ENCODE data around the gene PATE1. TPM values are rescaled to one million over a fixed set of nuclear protein-coding genes. Genes with fewer than 3 reads are reported as not detected.
"Not testable (repeated sequence)": the region's sequence is repeated elsewhere in the genome, so short reads cannot be mapped to it uniquely, and the experiment has no call there.

Gene PATE1
- total RNA-seq (not detected), polyA plus RNA-seq (not detected)
- long read RNA-seq, donor 1 = 0 reads
- long read RNA-seq, donor 2 = 0 reads

DNA sequence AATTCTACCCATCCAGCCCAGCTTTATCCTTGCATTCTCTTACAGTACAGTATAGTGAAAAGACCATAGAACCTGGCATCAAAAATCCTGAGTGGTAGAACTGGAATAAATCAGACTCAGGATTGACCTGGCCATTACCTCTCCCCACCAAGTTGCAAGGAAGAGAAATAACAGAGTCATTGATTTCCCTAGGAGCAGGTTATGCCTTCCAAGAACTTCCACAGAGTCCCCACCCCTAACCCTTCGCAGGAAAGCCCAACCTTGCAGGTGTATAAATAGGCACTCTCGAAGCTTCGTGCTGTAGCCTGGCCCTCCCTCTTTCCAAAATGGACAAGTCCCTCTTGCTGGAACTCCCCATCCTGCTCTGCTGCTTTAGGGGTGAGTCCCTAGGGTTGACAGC is at the start of gene PATE1:
Gene PATE1, plus strand, starts transcription at position 301 of the 400 bp plus-strand sequence. Its CDS starts 26 bp downstream, at position 327.
- intact Hi-C loops (cut with DNase I) = no loop called here
- TF ChIP-seq CTCF (IDR thresholded peaks at IDR 0.05) = no peak
- H3K36me3 ChIP-seq (ENCODE audit: insufficient read depth in 1 of 2, low read depth in 1 of 2) = no peaks in the 10 kb centered on the region
- no peaks in the 10 kb centered on the region for H3K4me1 ChIP-seq
- no peak within 1 kb of the TSS for H3K4me3 ChIP-seq
- DNase-seq = no peak
- H3K27ac ChIP-seq = no peak within 1 kb of the TSS
- peaks cover 0 to 5% (median 4%) of the 10 kb centered on the region in 3 donors for H3K27me3 ChIP-seq (ENCODE audit: insufficient read depth in 3 of 3, low read length in 2 of 3)
- ATAC-seq = no peak
- no peaks in the 10 kb centered on the region for H3K9me3 ChIP-seq
- 69 to 71% (median 70%) methylated on average over 3 of the region's 3 CpGs for WGBS, 3 donors

DNA sequence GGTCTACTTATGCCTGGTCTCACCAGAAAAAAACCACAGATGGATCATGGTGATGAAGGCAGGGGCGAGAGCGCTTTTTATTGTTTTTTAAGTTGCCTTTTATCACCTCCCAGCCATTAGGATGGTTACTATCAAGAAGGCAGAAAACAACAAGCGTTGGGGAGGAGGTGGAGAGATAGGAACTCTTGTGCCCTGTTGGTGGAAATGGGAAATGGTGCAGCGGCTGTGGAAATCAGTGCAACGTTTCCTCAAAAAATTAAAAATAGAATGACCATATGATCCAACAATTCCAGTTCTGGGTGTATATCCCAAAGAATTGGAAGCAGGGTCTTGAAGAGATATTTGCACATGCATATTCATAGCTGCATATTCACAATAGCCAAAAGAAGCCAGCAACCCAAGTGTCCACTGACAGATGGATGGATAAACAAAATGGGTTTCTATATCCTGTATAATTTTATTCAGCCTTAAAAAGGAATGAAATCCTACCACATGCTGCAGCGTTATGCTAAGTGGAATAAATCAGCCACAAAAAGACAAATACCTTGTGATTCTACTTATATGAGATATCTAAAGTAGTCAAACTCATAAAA is 45.0 kb upstream of the PATE1 start:
- intact Hi-C loops (cut with DNase I) = no loop called here
- 71 to 80% (median 78%) methylated on average over 6 of the region's 6 CpGs for WGBS, 3 donors
- DNase-seq = no peak
- Histone ChIP-seq H3K27ac (no peak overlapping the region), H3K9me3 (no peaks in the 10 kb centered on the region), H3K4me1 (no peaks in the 10 kb centered on the region), H3K27me3 (ENCODE audit: insufficient read depth in 3 of 3, low read length in 2 of 3) (no peaks in the 10 kb centered on the region), H3K4me3 (no peak overlapping the region), H3K36me3 (ENCODE audit: insufficient read depth in 1 of 2, low read depth in 1 of 2) (no peaks in the 10 kb centered on the region)
- no peak for TF ChIP-seq CTCF (IDR thresholded peaks at IDR 0.05)
- no peak for ATAC-seq

- no peak for DNase-seq
- H3K36me3 ChIP-seq (ENCODE audit: insufficient read depth in 1 of 2, low read depth in 1 of 2) = no peaks in the 10 kb centered on the region
- no peak overlapping the region for H3K4me3 ChIP-seq
- TF ChIP-seq CTCF (IDR thresholded peaks at IDR 0.05) = no peak
- WGBS, 3 donors = 43 to 46% (median 43%) methylated on average over 6 of the region's 6 CpGs
- no peaks in the 10 kb centered on the region for H3K27me3 ChIP-seq (ENCODE audit: insufficient read depth in 3 of 3, low read length in 2 of 3)
- intact Hi-C loops (cut with DNase I) = no loop called here
- H3K4me1 ChIP-seq = no peaks in the 10 kb centered on the region
- no peaks in the 10 kb centered on the region for H3K9me3 ChIP-seq
- no peak overlapping the region for H3K27ac ChIP-seq
- no peak for ATAC-seq
Measured at GRCh38 chr11:125701858-125702621, 44.0 kb upstream of the PATE1 start.

- WGBS, 3 donors = 88 to 92% (median 89%) methylated on average over 14 to 24 of the region's 24 CpGs
- intact Hi-C loops (cut with DNase I); H3K27ac ChIP-seq; DNase-seq; H3K4me3 ChIP-seq; H3K27me3 ChIP-seq (ENCODE audit: insufficient read depth in 3 of 3, low read length in 2 of 3); H3K36me3 ChIP-seq (ENCODE audit: insufficient read depth in 1 of 2, low read depth in 1 of 2); H3K4me1 ChIP-seq; H3K9me3 ChIP-seq; ATAC-seq: not testable (repeated sequence)
Measured at GRCh38 chr11:125704686-125705085, 41.4 kb upstream of the PATE1 start.

- WGBS, 3 donors = 80 to 92% (median 90%) methylated on average over 6 of the region's 6 CpGs
- Histone ChIP-seq H3K4me3 (no peak overlapping the region), H3K36me3 (ENCODE audit: insufficient read depth in 1 of 2, low read depth in 1 of 2) (no peaks in the 10 kb centered on the region), H3K4me1 (no peaks in the 10 kb centered on the region), H3K27ac (no peak overlapping the region), H3K27me3 (ENCODE audit: insufficient read depth in 3 of 3, low read length in 2 of 3) (peaks cover 0 to 3% (median 0%) of the 10 kb centered on the region in 3 donors), H3K9me3 (no peaks in the 10 kb centered on the region)
- no peak for TF ChIP-seq CTCF (IDR thresholded peaks at IDR 0.05)
- DNase-seq (no peak), ATAC-seq (no peak)
- intact Hi-C loops (cut with DNase I) = no loop called here
Measured at GRCh38 chr11:125720781-125721180, 25.3 kb upstream of the PATE1 start.

Measured in psoas muscle (tissue), 8 donors.